Progenitor cell of endocrine pancreas (in vitro differentiated cells): ENCODE measurements around the gene CAPN6. TPM values are rescaled to one million over a fixed set of nuclear protein-coding genes. Genes with fewer than 3 reads are reported as not detected.

Experiments used
- DNase-seq: peaks from one replicate; pipeline ENCODE4 v3.0.0; 2021; ENCODE audit warnings: low spot score; ENCODE audit not compliant: unreplicated experiment
- H3K27ac Mint-ChIP-seq: 2 replicates; pipeline ENCODE4 v1.8.0; 2021; ENCODE audit warnings: mild to moderate bottlenecking, moderate library complexity, mixed read lengths
- H3K27me3 Mint-ChIP-seq: 2 replicates; pipeline ENCODE4 v1.8.0; 2021; ENCODE audit warnings: mixed read lengths
- H3K36me3 Mint-ChIP-seq: 2 replicates; pipeline ENCODE4 v1.8.0; 2022; ENCODE audit warnings: mixed read lengths; ENCODE audit not compliant: insufficient read depth
- H3K4me1 Mint-ChIP-seq: 2 replicates; pipeline ENCODE4 v1.8.0; 2021; ENCODE audit warnings: low read depth, mixed read lengths
- H3K4me3 Mint-ChIP-seq: 2 replicates; pipeline ENCODE4 v1.8.0; 2021; ENCODE audit warnings: low read depth, mild to moderate bottlenecking, moderate library complexity, mixed read lengths
- H3K9me3 Mint-ChIP-seq: 2 replicates; pipeline ENCODE4 v1.8.0; 2021; ENCODE audit warnings: low read depth, mixed read lengths
- CTCF ChIP-seq: fragments of 200-600 bp; sonication (generic); IDR thresholded peaks from one replicate; pipeline ENCODE4 v1.5.0; 2021; ENCODE audit warnings: antibody characterized with exemption, mild to moderate bottlenecking; ENCODE audit not compliant: unreplicated experiment
- total RNA-seq: library from RNA; stranded (reverse); gene quantifications from 2 replicates; pipeline ENCODE4 v1.2.1, GENCODE V29; 2021

CAPN6 gene
- total RNA-seq, 1 donor from 2014 or later, result 104 TPM

- Mint-ChIP-seq H3K27ac (no peak overlapping the region), H3K27me3 (no peaks in the 10 kb centered on the region), H3K9me3 (no peaks in the 10 kb centered on the region), H3K4me1 (peaks cover 24% of the 10 kb centered on the region), H3K4me3 (no peak overlapping the region), H3K36me3 (peaks cover 17% of the 10 kb centered on the region)
- TF ChIP-seq CTCF, result no peak
- DNase-seq, result no peak
Observed at GRCh38 chrX:111259559-111259958, 10.7 kb downstream of the CAPN6 start.

- Mint-ChIP-seq H3K4me3 (no peak overlapping the region), H3K27ac (no peak overlapping the region)
- no peak for TF ChIP-seq CTCF
Observed at GRCh38 chrX:111257733-111258132, 12.6 kb downstream of the CAPN6 start.

GRCh38 chrX:111254896-111255693 is 15.2 kb downstream of the CAPN6 start:
- Mint-ChIP-seq H3K27ac (no peak overlapping the region), H3K4me1 (peaks cover 12% of the 10 kb centered on the region), H3K9me3 (peaks cover 2% of the 10 kb centered on the region), H3K27me3 (no peaks in the 10 kb centered on the region), H3K36me3 (peaks cover 30% of the 10 kb centered on the region), H3K4me3 (no peak overlapping the region)
- no peak for DNase-seq
- no peak for TF ChIP-seq CTCF

More at GRCh38 chrX:111257733-111258132, 12.6 kb downstream of the CAPN6 start:
- no peak for DNase-seq
- no peaks in the 10 kb centered on the region for H3K27me3 Mint-ChIP-seq
- peaks cover 24% of the 10 kb centered on the region for H3K4me1 Mint-ChIP-seq
- peaks cover 2% of the 10 kb centered on the region for H3K9me3 Mint-ChIP-seq
- H3K36me3 Mint-ChIP-seq, result peaks cover 27% of the 10 kb centered on the region

- H3K9me3 Mint-ChIP-seq, result peaks cover 2% of the 10 kb centered on the region
- TF ChIP-seq CTCF, result peak; percentile 79
- no peaks in the 10 kb centered on the region for H3K27me3 Mint-ChIP-seq
- H3K36me3 Mint-ChIP-seq, result peaks cover 7% of the 10 kb centered on the region
- no peak overlapping the region for H3K4me3 Mint-ChIP-seq
- H3K4me1 Mint-ChIP-seq, result no peaks in the 10 kb centered on the region
- H3K27ac Mint-ChIP-seq, result no peak overlapping the region
- no peak for DNase-seq
Observed at GRCh38 chrX:111244235-111244750, 26.0 kb downstream of the CAPN6 start.

- Mint-ChIP-seq H3K36me3 (no peaks in the 10 kb centered on the region), H3K4me3 (no peak overlapping the region), H3K27ac (no peak overlapping the region), H3K4me1 (peaks cover 2% of the 10 kb centered on the region), H3K9me3 (no peaks in the 10 kb centered on the region), H3K27me3 (peaks cover 2% of the 10 kb centered on the region)
- DNase-seq, result no peak
- TF ChIP-seq CTCF, result no peak
Observed at GRCh38 chrX:111216293-111216801, 53.9 kb downstream of the CAPN6 start.
